H1 (cell line): Measurements from ENCODE around the gene NLRP1. TPM values are rescaled to one million over a fixed set of nuclear protein-coding genes. Genes with fewer than 3 reads are reported as not detected.

Experiments used
- CTCF ChIA-PET: fragments of 300-600 bp; sonication (Branson Sonifier 250); formaldehyde crosslinking; loops from one replicate; lab custom pipeline; 2021; ENCODE audit not compliant: partially characterized antibody; lab: Charles Lee
- POLR2A ChIA-PET: fragments of 300-600 bp; sonication (Branson Sonifier 250); formaldehyde crosslinking; loops from one replicate; lab custom pipeline; 2021; ENCODE audit warnings: inconsistent platforms; ENCODE audit not compliant: partially characterized antibody; lab: Charles Lee
- DNase-seq, 2 experiments: peaks; one replicate each; pipeline versions ENCODE4 v3.0.0 to v3.0.0-alpha.2; 2010 to 2022; ENCODE audit warnings: low spot score in 2 of 2, low read depth in 1 of 2, mixed read lengths in 1 of 2
- FAIRE-seq: peaks from 2 replicates; lab custom pipeline; 2011; peaks lifted over from hg19 to GRCh38; lab: Jason Lieb, UNC
- H2AFZ ChIP-seq: 2 replicates; pipeline ENCODE4 v1.8.1; 2012; ENCODE audit warnings: low read length, inconsistent platforms
- H2AK5ac ChIP-seq: 2 replicates; pipeline ENCODE4 v1.6.1; 2013; ENCODE audit warnings: low read depth, low read length
- H2BK120ac ChIP-seq: replicated peaks from 2 replicates; pipeline ENCODE3; 2013; ENCODE audit warnings: low read depth, low read length, inconsistent platforms
- H2BK12ac ChIP-seq: 2 replicates; pipeline ENCODE4 v1.6.1; 2013; ENCODE audit warnings: low read depth, low read length
- H2BK15ac ChIP-seq: 2 replicates; pipeline ENCODE4 v1.6.1; 2013; ENCODE audit warnings: low read length
- H2BK20ac ChIP-seq: 2 replicates; pipeline ENCODE4 v1.6.1; 2013; ENCODE audit warnings: low read length
- H2BK5ac ChIP-seq: 2 replicates; pipeline ENCODE4 v1.6.1; 2013; ENCODE audit warnings: low read depth, low read length
- H3K14ac ChIP-seq: 2 replicates; pipeline ENCODE4 v1.6.1; 2013; ENCODE audit warnings: inconsistent platforms; ENCODE audit not compliant: insufficient read length
- H3K18ac ChIP-seq: 2 replicates; pipeline ENCODE4 v1.6.1; 2013; ENCODE audit warnings: low read length; ENCODE audit errors: extremely low read depth
- H3K23ac ChIP-seq: 2 replicates; pipeline ENCODE4 v1.6.1; 2013; ENCODE audit warnings: inconsistent platforms; ENCODE audit not compliant: insufficient read length
- H3K23me2 ChIP-seq: 2 replicates; pipeline ENCODE4 v1.6.1; 2013; ENCODE audit warnings: low read depth, low read length
- H3K27ac ChIP-seq: 2 replicates; pipeline ENCODE4 v1.6.1; 2011; ENCODE audit warnings: low read depth, low read length, inconsistent platforms
- H3K27me3 ChIP-seq, 4 experiments: replicated peaks in 1 of 4; 1 replicate in 1 of 4; 2 replicates in 3 of 4; pipeline versions ENCODE4 v1.6.1 to v1.8.1; 2011 to 2013; ENCODE audit warnings: low read length in 3 of 4, mild to moderate bottlenecking in 3 of 4, inconsistent platforms in 2 of 4, mixed read lengths in 2 of 4, moderate library complexity in 1 of 4; ENCODE audit not compliant: control insufficient read depth in 3 of 4, insufficient read depth in 3 of 4; ENCODE audit errors: extremely low read depth in 1 of 4
- H3K36me3 ChIP-seq, 4 experiments: 2 replicates each; pipeline versions ENCODE4 v1.6.1 to v1.8.1; 2011 to 2013; ENCODE audit warnings: mild to moderate bottlenecking in 4 of 4, low read length in 3 of 4, moderate library complexity in 2 of 4, control low read depth in 1 of 4, inconsistent platforms in 1 of 4; ENCODE audit not compliant: insufficient read depth in 4 of 4, control insufficient read depth in 2 of 4
- H3K4ac ChIP-seq: replicated peaks from 2 replicates; pipeline ENCODE3; 2013; ENCODE audit warnings: low read length, low read depth, mixed read lengths, inconsistent platforms; ENCODE audit not compliant: insufficient read length
- H3K4me1 ChIP-seq, 4 experiments: replicated peaks in 1 of 4; 1 replicate in 1 of 4; 2 replicates in 3 of 4; pipeline versions ENCODE4 v1.6.1 to v1.8.1; 2011 to 2013; ENCODE audit warnings: low read length in 3 of 4, inconsistent platforms in 2 of 4, mixed read lengths in 1 of 4; ENCODE audit not compliant: insufficient read depth in 4 of 4, control insufficient read depth in 3 of 4
- H3K4me2 ChIP-seq, 2 experiments: 2 replicates each; pipeline versions ENCODE4 v1.6.1 to v1.8.1; 2011 to 2013; ENCODE audit warnings: low read depth in 2 of 2, low read length in 2 of 2, control low read depth in 1 of 2, inconsistent platforms in 1 of 2, mild to moderate bottlenecking in 1 of 2; ENCODE audit not compliant: insufficient read depth in 1 of 2
- H3K4me3 ChIP-seq, 4 experiments: fragments of 200-600, 300-600 bp in 1 of 4; sonication (generic), shearing (Covaris generic), sonication (Bioruptor Twin) in 1 of 4; 2 replicates each; pipeline versions ENCODE4 v1.5.1 to v1.8.1; 2011 to 2016; ENCODE audit warnings: low read length in 4 of 4, low read depth in 3 of 4, control low read depth in 2 of 4, inconsistent platforms in 2 of 4, mild to moderate bottlenecking in 2 of 4, mixed read lengths in 1 of 4, moderate library complexity in 1 of 4; ENCODE audit not compliant: insufficient read depth in 2 of 4; ENCODE audit errors: extremely low read depth in 1 of 4
- H3K56ac ChIP-seq: replicated peaks from 2 replicates; pipeline ENCODE3; 2013; ENCODE audit warnings: low read depth, mild to moderate bottlenecking, mixed read lengths, low read length, inconsistent platforms; ENCODE audit not compliant: insufficient read length
- H3K79me1 ChIP-seq: 2 replicates; pipeline ENCODE4 v1.6.1; 2013; ENCODE audit warnings: low read depth, low read length, control low read depth
- H3K79me2 ChIP-seq, 2 experiments: 2 replicates each; pipeline versions ENCODE4 v1.6.1 to v1.8.1; 2012 to 2013; ENCODE audit warnings: low read length in 2 of 2, mild to moderate bottlenecking in 2 of 2, inconsistent platforms in 1 of 2; ENCODE audit not compliant: insufficient read depth in 2 of 2, control insufficient read depth in 1 of 2
- H3K9ac ChIP-seq, 4 experiments: replicated peaks in 1 of 4; 1 replicate in 1 of 4; 2 replicates in 3 of 4; pipeline versions ENCODE4 v1.6.1 to v1.8.1; 2011 to 2013; ENCODE audit warnings: low read depth in 3 of 4, low read length in 3 of 4, control low read depth in 2 of 4, mild to moderate bottlenecking in 2 of 4, moderate library complexity in 2 of 4, inconsistent platforms in 1 of 4; ENCODE audit errors: extremely low read depth in 1 of 4
- H3K9me3 ChIP-seq, 2 experiments: 2 replicates each; pipeline versions ENCODE4 v1.6.1 to v1.8.1; 2012 to 2013; ENCODE audit warnings: mild to moderate bottlenecking in 2 of 2, moderate library complexity in 2 of 2, control low read depth in 1 of 2, inconsistent platforms in 1 of 2, low read depth in 1 of 2, low read length in 1 of 2, mixed read lengths in 1 of 2; ENCODE audit not compliant: insufficient read depth in 2 of 2
- H4K20me1 ChIP-seq, 2 experiments: replicated peaks in 1 of 2; 2 replicates each; pipeline versions ENCODE3 to v1.8.1; 2011 to 2013; ENCODE audit warnings: inconsistent platforms in 2 of 2, low read length in 2 of 2, mild to moderate bottlenecking in 1 of 2; ENCODE audit not compliant: insufficient read depth in 2 of 2, control insufficient read depth in 1 of 2
- H4K5ac ChIP-seq: 2 replicates; pipeline ENCODE4 v1.6.1; 2013; ENCODE audit warnings: low read length, low read depth, mixed read lengths, inconsistent platforms; ENCODE audit not compliant: insufficient read length
- H4K8ac ChIP-seq: 2 replicates; pipeline ENCODE4 v1.8.0; 2013; ENCODE audit warnings: mild to moderate bottlenecking, moderate library complexity, low read length, inconsistent platforms; ENCODE audit not compliant: insufficient read depth; ENCODE audit errors: extremely low read depth
- H4K91ac ChIP-seq: replicated peaks from 2 replicates; pipeline ENCODE3; 2013; ENCODE audit warnings: low read length, mixed read lengths, inconsistent platforms; ENCODE audit not compliant: insufficient read length
- CTCF ChIP-seq, 3 experiments: IDR thresholded peaks; 1 replicate in 2 of 3; 2 replicates in 1 of 3; pipeline versions ENCODE4 v1.5.1 to v1.6.1; 2011; ENCODE audit warnings: low read length in 3 of 3, mild to moderate bottlenecking in 3 of 3, inconsistent platforms in 2 of 3, low read depth in 1 of 3, moderate library complexity in 1 of 3; ENCODE audit not compliant: insufficient read depth in 1 of 3; ENCODE audit errors: control extremely low read depth in 1 of 3
- EGR1 ChIP-seq: IDR thresholded peaks from 2 replicates; pipeline ENCODE4 v1.6.1; 2011; ENCODE audit warnings: low read depth, low read length, borderline replicate concordance
- EP300 ChIP-seq, 2 experiments: IDR thresholded peaks; 1 replicate in 1 of 2; 2 replicates in 1 of 2; pipeline ENCODE4 v1.6.1; 2011 to 2012; ENCODE audit warnings: low read depth in 2 of 2, low read length in 2 of 2, mild to moderate bottlenecking in 2 of 2, borderline replicate concordance in 1 of 2, inconsistent platforms in 1 of 2, moderate library complexity in 1 of 2
- EZH2 ChIP-seq: fragments of 200-600 bp; sonication (generic); IDR thresholded peaks from 2 replicates; pipeline ENCODE4 v1.7.1; 2012; ENCODE audit warnings: low read depth, mild to moderate bottlenecking, moderate library complexity, low read length, inconsistent platforms; ENCODE audit not compliant: severe bottlenecking
- KDM1A ChIP-seq: fragments of 200-600, 300-600 bp; sonication (generic); IDR thresholded peaks from 2 replicates; pipeline ENCODE4 v1.7.1; 2016; ENCODE audit warnings: mild to moderate bottlenecking, low read length, borderline replicate concordance
- KDM5A ChIP-seq: fragments of 200-600 bp; IDR thresholded peaks from 2 replicates; pipeline ENCODE4 v1.7.1; 2012; ENCODE audit warnings: mild to moderate bottlenecking, low read length, inconsistent platforms, mixed read lengths
- SAP30 ChIP-seq: fragments of 300-600 bp; sonication (generic); IDR thresholded peaks from 2 replicates; pipeline ENCODE4 v1.7.1; 2012; ENCODE audit warnings: low read length, moderate library complexity, mild to moderate bottlenecking, inconsistent platforms; ENCODE audit not compliant: insufficient read depth, insufficient replicate concordance
- SIN3A ChIP-seq, 2 experiments: IDR thresholded peaks in 1 of 2; conservative IDR thresholded peaks in 1 of 2; 2 replicates each; pipeline ENCODE4 v1.6.1; 2011 to 2012; ENCODE audit warnings: low read length in 2 of 2, improper control_type of control experiment in 1 of 2, low read depth in 1 of 2, mild to moderate bottlenecking in 1 of 2
- SP2 ChIP-seq: IDR thresholded peaks from 2 replicates; pipeline ENCODE4 v1.6.1; 2012; ENCODE audit warnings: mild to moderate bottlenecking, low read length, inconsistent platforms
- SP4 ChIP-seq: IDR thresholded peaks from 2 replicates; pipeline ENCODE4 v1.6.1; 2012; ENCODE audit warnings: low read length, inconsistent platforms
- TAF1 ChIP-seq: IDR thresholded peaks from 2 replicates; pipeline ENCODE4 v1.6.1; 2011; ENCODE audit warnings: mild to moderate bottlenecking, low read depth, low read length
- WGBS, 2 experiments: shearing (Covaris generic) in 1 of 2; methylation state at CpG; one replicate each; pipeline versions ENCODE4 v1.1.6 to v1.1.7; 2013 to 2015; ENCODE audit warnings: low lambda C conversion rate in 2 of 2, mixed read lengths in 2 of 2, inconsistent platforms in 1 of 2, low coverage in 1 of 2, missing lambda C conversion rate in 1 of 2; ENCODE audit not compliant: insufficient replicate concordance in 2 of 2, insufficient coverage in 1 of 2, insufficient read length in 1 of 2; ENCODE audit errors: extremely low coverage in 1 of 2, missing lambda C conversion rate in 1 of 2; 5-methylcytosine and 5-hydroxymethylcytosine counted together
- polyA plus RNA-seq, 7 experiments: library from polyadenylated mRNA; depleted of rRNA in 3 of 7; stranded (reverse) in 5 of 7; unstranded in 2 of 7; fragments of >200 nt in 5 of 7; fragments of 200-250 nt in 2 of 7; gene quantifications; 1 replicate in 5 of 7; 2 replicates in 1 of 7; 4 replicates in 1 of 7; pipeline versions ENCODE4 v1.2.1 to v1.2.3, GENCODE V29; 2011 to 2013; ENCODE audit warnings: missing spikeins in 2 of 7, mixed read lengths in 2 of 7
- total RNA-seq: library from RNA; stranded (reverse); fragmentation: NEBNext Ultra II Directional; extraction: Animal tissue kit (Norgen Biotek cat#: 25700); gene quantifications from 2 replicates; pipeline ENCODE4 v1.2.1, GENCODE V29; 2021

NLRP1 gene
- total and polyA plus RNA-seq, 2 of the 8 experiments (the other 6 are each of a cell fraction or from before 2014, with no cell fraction given), result 8.6 to 10.4 TPM

- H3K36me3 ChIP-seq, result peaks cover 21 to 74% (median 46%) of the 10 kb centered on the region in 4 experiments
- peaks cover 8 to 50% of the 10 kb centered on the region in 2 experiments for H3K79me2 ChIP-seq
- no peak overlapping the region for H3K23ac ChIP-seq
- no peak overlapping the region for H2BK5ac ChIP-seq
- H3K9ac ChIP-seq, result no peak overlapping the region
- H3K14ac ChIP-seq, result no peak overlapping the region
- CTCF ChIA-PET, result no interaction called here
- H4K5ac ChIP-seq, result no peak overlapping the region
- DNase-seq (no peak), FAIRE-seq (no peak)
- no peak overlapping the region for H2AK5ac ChIP-seq
- no peak overlapping the region for H3K56ac ChIP-seq
- H3K4me2 ChIP-seq, result no peak overlapping the region
- no peak overlapping the region for H2BK15ac ChIP-seq
- H3K79me1 ChIP-seq, result peaks cover 7% of the 10 kb centered on the region; the same call in 1 of the 2 replicates
- no peak overlapping the region for H2BK12ac ChIP-seq
- H4K8ac ChIP-seq, result no peak overlapping the region
- H3K27me3 ChIP-seq, result no peaks in the 10 kb centered on the region
- no peak overlapping the region for H2BK120ac ChIP-seq
- WGBS, 2 experiments, result 96% methylated on average over 6 of the region's 6 CpGs; no CpG with 5 or more reads in 1 of the 2 experiments
- H3K4ac ChIP-seq, result no peak overlapping the region
- POLR2A ChIA-PET, result interaction anchor here (0.6 to 1.5 kb wide), 6 partner anchors 10 to 384 kb away, joined by 3 to 6 read pairs (median 4); partner anchors contain the start of gene DHX33
- 0 out of 2 replicates have a peak, but pooled peaks cover 3% of the 10 kb centered on the region for H3K23me2 ChIP-seq
- H3K4me3 ChIP-seq, result no peak overlapping the region
- H3K9me3 ChIP-seq, result no peaks in the 10 kb centered on the region
- H4K91ac ChIP-seq, result no peak overlapping the region
- no peak overlapping the region for H2AFZ ChIP-seq
- H3K4me1 ChIP-seq, result no peaks in the 10 kb centered on the region
- H3K27ac ChIP-seq, result no peak overlapping the region
- H3K18ac ChIP-seq, result no peak overlapping the region
- H4K20me1 ChIP-seq, result peaks cover 2 to 4% of the 10 kb centered on the region in 2 experiments
- H2BK20ac ChIP-seq, result no peak overlapping the region
- no peak for TF ChIP-seq CTCF (IDR thresholded peaks at IDR 0.05; ENCODE audit: control extremely low read depth in 1 of 3, insufficient read depth in 1 of 3, low read depth in 1 of 3, low read length in 3 of 3)
- no peak for TF ChIP-seq SP2
- TF ChIP-seq EGR1, result no peak
- no peak for TF ChIP-seq SAP30
- no peak for TF ChIP-seq SIN3A (conservative IDR thresholded peaks at IDR 0.05 in 1 of 2, IDR thresholded peaks at IDR 0.05 in 1 of 2; ENCODE audit: low read depth in 1 of 2, low read length in 2 of 2)
- TF ChIP-seq EZH2, result no peak
- no peak for TF ChIP-seq EP300 (IDR thresholded peaks at IDR 0.05; ENCODE audit: borderline replicate concordance in 1 of 2, low read depth in 2 of 2, low read length in 2 of 2)
- no peak for TF ChIP-seq KDM5A
- TF ChIP-seq SP4, result no peak
- no peak for TF ChIP-seq KDM1A
- TF ChIP-seq TAF1, result no peak
Observed at GRCh38 chr17:5480962-5481361, 103.3 kb downstream of the NLRP1 start.
